Erythroblast (primary cell): ENCODE data around the gene TTC28.

Source experiments
- GATA1 ChIP-seq: IDR thresholded peaks from 2 replicates; pipeline ENCODE4 v1.6.1; 2011; ENCODE audit warnings: low read depth, mild to moderate bottlenecking, control low read depth, low read length, moderate library complexity
- POLR2A ChIP-seq: IDR thresholded peaks from 2 replicates; pipeline ENCODE4 v1.6.1; 2011; ENCODE audit warnings: mild to moderate bottlenecking, low read length

- no peak for TF ChIP-seq POLR2A
- TF ChIP-seq GATA1 = no peak
Measured at GRCh38 chr22:28105413-28105812, 574.2 kb downstream of the TTC28 start.
